GM19240 (cell line): ENCODE data around the gene KLHL10.
"Not testable (repeated sequence)": the region's sequence is repeated elsewhere in the genome, so short reads cannot be mapped to it uniquely, and the experiment has no call there.

Source experiments
- DNase-seq: peaks from one replicate; pipeline ENCODE4 v3.0.0; 2011; ENCODE audit warnings: low spot score; ENCODE audit not compliant: insufficient read length

Gene KLHL10

DNA sequence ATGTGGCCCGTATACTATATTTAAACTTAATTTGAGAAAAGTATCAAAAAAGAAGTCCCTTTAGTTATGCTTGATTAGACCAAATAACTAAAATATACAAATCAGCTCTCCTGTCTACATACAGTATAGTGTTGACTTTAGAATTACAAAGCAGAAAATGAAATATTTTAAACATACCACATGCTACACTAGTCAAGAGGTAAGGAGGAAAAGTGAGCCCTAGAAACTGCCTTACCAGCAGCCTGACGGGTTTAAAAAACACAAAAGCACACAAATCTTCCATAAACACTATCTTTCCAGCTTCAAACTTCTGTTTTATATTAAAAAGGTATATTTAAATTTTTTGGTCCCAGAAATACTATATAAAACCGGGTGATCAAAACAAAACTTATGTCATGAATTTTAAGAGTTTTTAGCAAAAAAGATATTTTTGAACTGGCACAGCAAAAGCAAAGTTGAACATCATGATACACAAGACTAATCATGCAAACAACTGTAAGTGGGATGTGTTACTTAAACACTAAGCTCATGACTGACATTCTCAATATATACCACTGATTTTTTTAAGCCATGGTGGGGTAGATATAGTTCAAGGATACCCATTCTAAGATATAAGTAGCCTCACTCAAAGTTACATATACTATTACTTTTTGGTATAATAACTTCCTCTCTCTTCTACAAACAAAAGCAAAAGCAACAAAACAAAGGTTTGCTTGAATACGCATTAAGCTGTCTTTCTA is 11.8 kb downstream of the KLHL10 start:
- DNase-seq, result no peak

- DNase-seq, result not testable (repeated sequence)
These were observed 13.8 kb downstream of the KLHL10 start for GRCh38 chr17:41851382-41851781.

DNA sequence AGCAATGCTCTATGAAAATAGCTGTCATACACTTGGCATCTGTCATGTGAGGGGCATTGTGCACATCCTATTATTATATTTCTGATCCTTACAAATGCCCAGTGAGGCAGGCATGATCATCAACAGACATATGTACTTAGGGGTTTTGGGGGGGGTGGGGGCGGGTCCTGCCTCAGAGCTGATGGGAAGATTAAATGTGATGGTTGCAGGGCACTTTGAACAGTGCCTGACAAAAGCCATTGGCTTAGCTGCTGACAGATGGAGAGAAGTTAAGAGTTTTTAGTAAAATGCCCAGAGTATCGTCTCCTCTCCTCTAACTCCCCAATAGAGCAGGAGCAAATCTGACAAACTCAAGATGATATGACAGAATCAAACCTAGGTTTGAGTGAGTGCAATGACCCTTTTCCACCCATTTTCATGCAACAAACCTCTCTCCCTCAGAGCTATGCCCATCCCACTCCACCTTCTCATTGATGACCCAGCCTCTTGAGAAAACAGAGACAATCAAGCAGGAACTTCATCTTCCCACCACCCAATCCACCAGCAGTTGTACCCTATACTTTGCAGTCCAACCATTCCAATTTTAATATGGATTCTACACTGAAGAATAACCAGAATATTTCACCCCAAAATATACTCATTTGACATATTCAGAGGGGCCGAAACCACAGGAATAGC is 22.8 kb downstream of the KLHL10 start:
- no peak for DNase-seq

- DNase-seq, result no peak
These were observed 25.6 kb downstream of the KLHL10 start for GRCh38 chr17:41863074-41863848.

- peak; percentile 23 for DNase-seq
These were observed 26.8 kb downstream of the KLHL10 start for GRCh38 chr17:41864498-41864835.

DNA sequence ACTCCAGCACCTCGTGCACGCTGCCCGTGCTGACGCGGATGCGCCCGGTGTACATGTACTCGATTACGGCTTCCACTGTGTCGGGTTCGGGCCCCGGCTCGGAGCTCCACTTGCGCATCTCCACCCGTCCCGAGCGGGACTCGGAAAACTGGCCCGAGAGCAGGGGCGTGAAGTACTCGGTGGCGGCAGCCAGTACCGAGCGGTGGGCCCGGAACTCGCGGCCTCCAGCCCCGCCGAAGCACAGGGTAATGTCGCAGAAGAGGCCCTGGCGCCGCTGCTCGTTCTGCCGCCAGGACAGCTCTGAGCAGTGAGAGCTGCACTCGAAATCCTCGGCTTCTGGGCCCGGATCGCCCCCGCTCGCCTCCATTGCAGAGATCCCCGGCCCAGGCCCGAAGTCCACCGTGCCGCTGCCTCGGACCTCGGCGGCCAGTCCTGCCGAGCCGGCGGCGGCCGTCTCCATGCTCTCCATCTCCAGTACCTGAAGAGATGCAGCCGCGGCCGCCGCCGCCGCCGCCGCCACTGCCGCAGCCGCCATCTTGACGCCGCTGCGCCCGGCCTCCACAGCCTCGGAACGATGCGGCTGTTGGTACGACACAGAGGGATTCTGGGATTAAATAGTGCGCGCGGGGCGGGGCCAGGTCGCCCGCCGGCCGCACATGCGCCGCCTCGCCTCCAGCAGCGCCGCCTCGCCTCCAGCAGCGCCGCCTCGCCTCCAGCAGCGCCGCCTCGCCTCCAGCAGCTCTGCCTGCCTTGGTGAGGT is 27.4 kb downstream of the KLHL10 start, which contains the start of gene KLHL11:
Gene KLHL11 (minus strand): TSS at position 588 of the 760 bp plus-strand sequence. CDS start 53 bp downstream, at position 535.
- peak; percentile 75 for DNase-seq

GRCh38 chr17:41865596-41865893 is 27.9 kb downstream of the KLHL10 start:
- no peak for DNase-seq

DNA sequence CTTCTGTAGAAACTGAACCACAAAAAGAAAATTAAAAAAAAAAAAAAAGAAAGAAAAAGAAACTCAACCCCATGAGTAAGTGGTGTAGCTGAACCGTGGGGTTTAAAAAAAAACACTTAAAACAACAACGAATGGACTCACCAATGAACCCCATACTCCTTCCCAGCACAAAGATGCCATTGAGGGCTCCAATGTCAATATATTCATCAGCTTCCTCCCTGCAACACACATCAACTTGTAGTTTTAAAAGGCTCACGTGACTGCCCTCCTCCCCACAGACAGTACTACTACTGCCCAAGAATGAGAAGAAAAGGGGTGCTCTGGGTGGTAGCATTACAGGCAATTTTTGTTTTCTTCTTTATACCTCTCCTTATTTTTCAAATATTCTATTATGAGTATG is 30.9 kb downstream of the KLHL10 start:
- DNase-seq, result no peak

GRCh38 chr17:41869426-41869825 is 31.8 kb downstream of the KLHL10 start:
- DNase-seq, result no peak

GRCh38 chr17:41870097-41870496 is 32.5 kb downstream of the KLHL10 start:
- no peak for DNase-seq

DNA sequence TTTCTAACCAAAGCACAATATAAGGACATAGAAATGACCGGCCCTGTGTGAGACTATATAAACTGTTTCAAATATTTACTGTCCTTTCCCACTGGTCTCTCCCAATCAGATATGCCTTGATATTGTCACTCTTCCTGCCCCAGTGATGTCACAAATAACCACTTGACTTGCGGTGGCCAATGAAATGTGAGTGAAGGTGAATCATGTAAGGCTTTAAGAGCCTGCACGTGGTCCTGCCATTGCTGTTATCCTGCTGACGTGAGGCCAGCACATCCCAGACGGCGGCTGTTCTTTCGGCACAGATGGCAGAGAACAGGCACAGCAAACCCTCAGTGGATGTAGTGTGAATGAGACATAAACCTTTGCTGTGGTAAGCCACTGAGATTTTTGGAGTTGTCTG is 33.0 kb downstream of the KLHL10 start:
- no peak for DNase-seq

- no peak for DNase-seq
These were observed 34.2 kb downstream of the KLHL10 start for GRCh38 chr17:41871789-41872188.

DNA sequence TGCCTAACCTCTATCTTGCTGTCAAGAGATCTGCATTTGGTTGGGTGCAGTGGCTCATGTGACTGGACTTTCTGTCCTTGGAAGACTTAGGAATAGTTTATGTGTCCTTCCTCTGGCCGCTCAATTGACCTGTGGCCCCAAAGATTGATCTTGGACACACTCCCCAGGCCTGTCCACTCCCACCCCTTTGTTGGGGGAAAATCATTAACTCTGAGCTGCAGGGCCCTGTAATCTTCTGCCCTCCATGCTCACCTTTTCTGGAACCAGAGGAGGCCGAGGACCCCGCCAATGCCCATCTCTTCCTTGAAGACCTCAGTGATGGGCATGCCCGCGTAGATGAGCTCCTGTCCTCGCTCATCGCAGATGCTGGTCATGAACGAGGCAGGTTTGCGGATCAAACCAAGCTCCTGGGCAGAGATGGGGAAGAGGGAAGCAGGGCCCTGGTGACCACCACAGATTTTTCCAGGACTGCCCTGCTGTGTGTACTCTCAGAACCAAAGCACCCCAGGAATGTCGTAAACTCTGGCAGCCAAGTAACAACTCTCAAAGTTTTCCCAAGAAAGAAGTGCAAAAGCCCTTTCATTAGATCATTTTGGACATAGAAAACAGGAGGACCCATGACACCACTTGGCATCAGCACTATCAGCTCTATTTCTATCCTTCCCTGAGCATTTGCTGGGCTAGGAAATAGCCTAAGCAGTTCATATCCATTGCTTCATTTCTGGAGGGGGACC is 36.1 kb downstream of the KLHL10 start:
- no peak for DNase-seq

GRCh38 chr17:41874293-41874670 is 36.7 kb downstream of the KLHL10 start:
- DNase-seq, result not testable (repeated sequence)

GRCh38 chr17:41880130-41880529 is 42.5 kb downstream of the KLHL10 start:
- no peak for DNase-seq

DNA sequence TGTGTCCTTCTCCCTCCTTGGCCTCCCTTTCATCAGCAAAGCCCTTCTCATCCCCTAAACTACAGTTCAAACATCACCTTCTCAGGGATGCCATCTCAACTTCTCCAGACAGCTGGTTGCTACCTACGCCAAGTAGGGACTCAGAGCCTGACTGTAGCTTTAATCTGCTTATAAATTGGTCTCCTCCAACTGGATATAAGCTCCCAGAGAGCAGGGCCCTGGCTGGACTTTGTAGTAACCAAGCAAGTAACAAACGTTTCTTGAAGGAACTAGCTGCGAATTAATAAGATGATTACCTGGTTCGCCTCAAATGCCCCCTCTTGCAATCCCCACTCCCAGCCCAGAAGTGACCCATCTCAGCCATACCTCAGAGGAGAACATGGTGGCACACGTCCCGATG is 45.1 kb downstream of the KLHL10 start:
- DNase-seq, result no peak

- no peak for DNase-seq
These were observed 48.1 kb downstream of the KLHL10 start for GRCh38 chr17:41885733-41886132.

DNA sequence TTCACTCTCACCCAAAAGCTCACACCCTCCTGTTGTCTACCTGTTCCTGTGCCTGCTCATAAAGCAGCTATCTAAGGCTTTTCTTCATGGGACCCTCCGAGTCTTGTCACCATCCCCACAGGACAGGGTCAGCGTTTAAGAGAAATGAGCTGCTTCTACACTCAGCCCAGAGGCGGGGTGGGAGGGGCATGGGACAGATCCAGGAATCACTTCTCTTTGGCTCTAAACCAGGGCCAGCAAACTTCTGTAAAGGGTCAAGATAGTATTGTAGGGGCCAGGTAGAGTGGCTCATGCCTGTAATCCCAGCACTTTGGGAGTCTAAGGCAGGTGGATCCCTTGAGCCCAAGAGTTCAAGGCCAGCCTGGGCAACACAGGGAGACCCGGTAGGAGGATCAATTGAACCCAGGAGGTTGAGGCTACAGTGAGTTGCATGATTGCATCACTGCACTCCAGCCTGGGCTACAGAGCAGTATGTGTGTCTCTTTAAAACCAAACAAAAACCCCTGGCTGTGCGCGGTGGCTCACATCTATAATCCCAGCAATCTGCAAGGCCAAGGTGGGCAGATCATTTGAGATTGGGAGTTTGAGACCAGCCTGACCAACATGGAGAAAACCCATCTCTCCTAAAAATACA is 50.8 kb downstream of the KLHL10 start:
- no peak for DNase-seq

DNA sequence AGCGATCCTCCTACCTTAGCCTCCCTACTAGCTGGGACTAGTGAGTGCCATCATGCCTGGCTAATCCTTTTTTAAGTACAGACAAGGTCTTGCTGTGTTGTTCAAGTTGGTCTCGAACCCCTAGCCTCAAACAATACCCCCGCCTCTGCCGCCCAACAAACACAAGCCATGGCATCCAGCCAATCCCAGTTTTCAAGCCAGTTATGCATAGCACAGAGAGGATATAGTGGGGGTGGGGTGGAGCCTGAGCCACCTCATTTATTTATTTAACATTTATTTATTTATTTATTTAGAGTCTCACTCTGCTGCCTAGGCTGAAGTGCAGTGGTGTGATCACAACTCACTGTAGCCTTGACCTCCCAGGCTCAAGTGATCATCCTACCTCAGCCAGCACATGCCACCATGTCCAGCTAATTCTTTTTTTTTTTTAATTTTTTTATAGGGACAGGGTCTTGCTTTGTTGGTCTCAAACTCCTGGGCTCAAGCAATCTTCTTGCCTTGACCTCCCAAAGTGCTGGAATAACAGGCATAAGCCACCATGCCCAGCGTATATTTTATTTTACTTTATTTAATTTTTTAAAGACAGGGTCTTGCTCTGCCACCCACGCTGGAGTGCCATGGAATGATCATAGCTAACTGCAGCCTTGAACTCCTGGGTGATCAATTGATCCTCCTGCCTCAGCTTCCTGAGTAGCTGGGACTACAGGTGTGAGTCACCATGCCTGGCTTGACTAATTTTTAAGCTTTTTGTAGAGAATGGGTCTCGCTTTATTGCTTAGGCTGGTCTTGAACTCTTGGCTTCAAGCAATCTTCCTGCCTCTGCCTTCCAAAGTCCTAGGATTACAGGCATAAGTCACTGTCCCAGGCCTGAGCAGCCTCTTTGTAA is 53.8 kb downstream of the KLHL10 start:
- no peak for DNase-seq

DNA sequence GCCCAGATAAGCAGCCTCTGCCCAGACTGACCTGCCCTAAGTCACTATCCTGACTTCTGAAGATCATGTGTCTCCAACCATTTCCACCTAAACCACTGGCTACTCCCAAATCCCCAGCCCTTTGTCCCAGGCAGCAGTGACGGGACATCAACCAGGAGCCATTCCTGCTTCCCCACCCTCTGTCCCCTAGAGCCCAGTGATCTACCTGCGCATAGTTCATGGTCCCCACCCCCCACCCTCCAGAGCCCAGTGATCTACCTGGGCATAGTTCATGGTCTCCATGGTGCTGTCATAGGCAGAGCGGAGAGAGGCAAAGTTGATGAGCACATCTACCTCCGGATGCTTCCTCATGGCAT is 54.4 kb downstream of the KLHL10 start:
- DNase-seq, result no peak
